HUES48 (cell line): ENCODE results near the gene PRKN.

Source experiments
- H3K27ac ChIP-seq: one replicate; pipeline ENCODE4 v1.7.0; 2013; ENCODE audit warnings: low read depth, low read length, inconsistent platforms
- H3K27me3 ChIP-seq: 2 replicates; pipeline ENCODE4 v1.6.1; 2013; ENCODE audit warnings: mild to moderate bottlenecking, low read length; ENCODE audit not compliant: control insufficient read depth, insufficient read depth
- H3K36me3 ChIP-seq: 2 replicates; pipeline ENCODE4 v1.6.1; 2013; ENCODE audit warnings: low read length; ENCODE audit not compliant: control insufficient read depth, insufficient read depth
- H3K4me1 ChIP-seq: 2 replicates; pipeline ENCODE4 v1.6.1; 2013; ENCODE audit warnings: mild to moderate bottlenecking, low read length; ENCODE audit not compliant: control insufficient read depth, insufficient read depth
- H3K4me3 ChIP-seq: 2 replicates; pipeline ENCODE4 v1.5.1; 2013; ENCODE audit warnings: mild to moderate bottlenecking, low read depth, low read length
- H3K9ac ChIP-seq: 2 replicates; pipeline ENCODE4 v1.6.1; 2013; ENCODE audit warnings: mild to moderate bottlenecking, low read depth, low read length, moderate library complexity
- H3K9me3 ChIP-seq: 2 replicates; pipeline ENCODE4 v1.6.1; 2013; ENCODE audit warnings: low read length; ENCODE audit not compliant: control insufficient read depth, insufficient read depth

PRKN gene

GRCh38 chr6:161626132-161626676, 1101.4 kb downstream of the PRKN start:
- no peaks in the 10 kb centered on the region; the same call in 1 of the 2 replicates for H3K27me3 ChIP-seq
- H3K27ac ChIP-seq, result no peak overlapping the region
- H3K36me3 ChIP-seq, result no peaks in the 10 kb centered on the region
- H3K9ac ChIP-seq, result no peak overlapping the region
- H3K9me3 ChIP-seq, result peaks cover 15% of the 10 kb centered on the region
- H3K4me1 ChIP-seq, result no peaks in the 10 kb centered on the region
- no peak overlapping the region for H3K4me3 ChIP-seq

GRCh38 chr6:161624111-161624510, 1103.5 kb downstream of the PRKN start:
- no peak overlapping the region for H3K27ac ChIP-seq
- H3K4me1 ChIP-seq, result no peaks in the 10 kb centered on the region
- no peak overlapping the region for H3K9ac ChIP-seq
- no peak overlapping the region for H3K4me3 ChIP-seq
- H3K27me3 ChIP-seq, result no peaks in the 10 kb centered on the region; the same call in 1 of the 2 replicates
- no peaks in the 10 kb centered on the region for H3K36me3 ChIP-seq
- H3K9me3 ChIP-seq, result peaks cover 15% of the 10 kb centered on the region

- no peaks in the 10 kb centered on the region for H3K4me1 ChIP-seq
- H3K4me3 ChIP-seq, result no peak overlapping the region
- peaks cover 15% of the 10 kb centered on the region for H3K9me3 ChIP-seq
- no peaks in the 10 kb centered on the region for H3K36me3 ChIP-seq
- H3K9ac ChIP-seq, result no peak overlapping the region
- no peak overlapping the region for H3K27ac ChIP-seq
- no peaks in the 10 kb centered on the region; the same call in 1 of the 2 replicates for H3K27me3 ChIP-seq
These were observed 1104.8 kb downstream of the PRKN start for GRCh38 chr6:161622779-161623178.

GRCh38 chr6:161618831-161619454, 1108.6 kb downstream of the PRKN start:
- no peaks in the 10 kb centered on the region for H3K36me3 ChIP-seq
- no peaks in the 10 kb centered on the region for H3K4me1 ChIP-seq
- no peak overlapping the region for H3K4me3 ChIP-seq
- no peaks in the 10 kb centered on the region for H3K9me3 ChIP-seq
- H3K27me3 ChIP-seq, result no peaks in the 10 kb centered on the region
- no peak overlapping the region for H3K9ac ChIP-seq
- no peak overlapping the region for H3K27ac ChIP-seq

GRCh38 chr6:161613711-161614110, 1113.9 kb downstream of the PRKN start:
- Histone ChIP-seq H3K9ac (no peak overlapping the region), H3K9me3 (no peaks in the 10 kb centered on the region), H3K4me3 (no peak overlapping the region), H3K27me3 (no peaks in the 10 kb centered on the region), H3K4me1 (no peaks in the 10 kb centered on the region), H3K36me3 (no peaks in the 10 kb centered on the region), H3K27ac (no peak overlapping the region)

- Histone ChIP-seq H3K4me3 (no peak overlapping the region), H3K36me3 (no peaks in the 10 kb centered on the region), H3K27ac (no peak overlapping the region), H3K9me3 (no peaks in the 10 kb centered on the region), H3K4me1 (no peaks in the 10 kb centered on the region), H3K9ac (no peak overlapping the region), H3K27me3 (no peaks in the 10 kb centered on the region)
These were observed 1118.8 kb downstream of the PRKN start for GRCh38 chr6:161608771-161609170.

GRCh38 chr6:161607696-161608297, 1119.8 kb downstream of the PRKN start:
- Histone ChIP-seq H3K9me3 (no peaks in the 10 kb centered on the region), H3K4me1 (no peaks in the 10 kb centered on the region), H3K27me3 (no peaks in the 10 kb centered on the region), H3K36me3 (no peaks in the 10 kb centered on the region), H3K9ac (no peak overlapping the region), H3K27ac (no peak overlapping the region), H3K4me3 (no peak overlapping the region)

GRCh38 chr6:161602359-161602758, 1125.2 kb downstream of the PRKN start:
- no peaks in the 10 kb centered on the region for H3K4me1 ChIP-seq
- no peak overlapping the region for H3K9ac ChIP-seq
- H3K27ac ChIP-seq, result no peak overlapping the region
- H3K4me3 ChIP-seq, result no peak overlapping the region
- no peaks in the 10 kb centered on the region for H3K27me3 ChIP-seq
- no peaks in the 10 kb centered on the region for H3K36me3 ChIP-seq
- no peaks in the 10 kb centered on the region for H3K9me3 ChIP-seq

GRCh38 chr6:161598896-161599295, 1128.7 kb downstream of the PRKN start:
- Histone ChIP-seq H3K27ac (no peak overlapping the region), H3K36me3 (no peaks in the 10 kb centered on the region), H3K27me3 (no peaks in the 10 kb centered on the region), H3K4me3 (no peak overlapping the region), H3K4me1 (no peaks in the 10 kb centered on the region), H3K9me3 (no peaks in the 10 kb centered on the region), H3K9ac (no peak overlapping the region)

- Histone ChIP-seq H3K9me3 (no peaks in the 10 kb centered on the region), H3K27ac (no peak overlapping the region), H3K4me3 (no peak overlapping the region), H3K36me3 (no peaks in the 10 kb centered on the region), H3K9ac (no peak overlapping the region), H3K4me1 (no peaks in the 10 kb centered on the region), H3K27me3 (no peaks in the 10 kb centered on the region)
These were observed 1130.6 kb downstream of the PRKN start for GRCh38 chr6:161596807-161597520.

- Histone ChIP-seq H3K4me3 (no peak overlapping the region), H3K9ac (no peak overlapping the region), H3K27me3 (no peaks in the 10 kb centered on the region), H3K36me3 (no peaks in the 10 kb centered on the region), H3K9me3 (no peaks in the 10 kb centered on the region), H3K27ac (no peak overlapping the region), H3K4me1 (no peaks in the 10 kb centered on the region)
These were observed 1133.2 kb downstream of the PRKN start for GRCh38 chr6:161594412-161594811.
